ENCODE data around the gene S1PR2. TPM values are rescaled to one million over a fixed set of nuclear protein-coding genes. Genes with fewer than 3 reads are reported as not detected.

Gene S1PR2
- total and polyA plus RNA-seq, 9 of the 15 experiments (the other 6 are each of a cell fraction or from before 2014, with no cell fraction given): 1.5 to 3.9 (median 2.0) TPM

DNA sequence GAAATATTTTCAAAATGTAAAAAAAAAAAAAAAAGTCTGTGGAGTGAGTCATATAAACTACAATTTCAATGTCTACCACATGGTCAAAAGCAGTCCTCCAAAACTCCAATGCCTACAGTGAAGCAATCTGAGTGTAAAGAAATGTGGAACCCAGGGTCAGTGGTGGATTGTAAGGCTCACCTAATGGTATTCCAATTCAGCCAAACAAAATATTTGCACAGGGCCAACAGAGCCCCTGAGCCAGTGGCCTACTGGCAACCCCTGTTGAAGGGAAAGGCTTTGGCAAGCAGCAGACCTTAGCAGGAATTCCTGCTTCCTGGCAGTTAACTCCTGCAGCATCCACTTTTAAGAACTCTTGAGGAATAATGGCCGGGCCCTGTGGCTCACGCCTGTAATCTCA, 39.8 kb downstream of the S1PR2 start:
- Histone ChIP-seq H3K4me3 (no peak overlapping the region), H3K4me1 (replicated peaks in 1 of 2; ENCODE audit: control insufficient read depth in 2 of 2, insufficient read depth in 2 of 2, low read length in 2 of 2) (peaks cover 6 to 29% of the 10 kb centered on the region in 2 experiments; a peak in 4 of 5 replicates), H3K79me2 (ENCODE audit: control insufficient read depth, insufficient read depth, low read length) (peaks cover 86% of the 10 kb centered on the region), H3K27ac (ENCODE audit: extremely low read depth, low read depth, low read length) (no peak overlapping the region), H3K36me3 (ENCODE audit: control insufficient read depth, insufficient read depth, low read length) (peaks cover 60% of the 10 kb centered on the region), H2AFZ (ENCODE audit: low read depth, low read length) (no peak overlapping the region), H4K20me1 (replicated peaks; ENCODE audit: control insufficient read depth, insufficient read depth, low read length) (peaks cover 25% of the 10 kb centered on the region), H3K4me2 (ENCODE audit: insufficient read depth, low read length) (no peak overlapping the region), H3K9ac (ENCODE audit: insufficient read depth in 1 of 2, low read depth in 2 of 2, low read length in 2 of 2) (no peak overlapping the region), H3K27me3 (ENCODE audit: control insufficient read depth in 2 of 2, insufficient read depth in 2 of 2, low read length in 2 of 2) (no peaks in the 10 kb centered on the region), H3K9me1 (ENCODE audit: control insufficient read depth, insufficient read depth, low read length) (no peaks in the 10 kb centered on the region), H3K9me3 (replicated peaks; ENCODE audit: control insufficient read depth, insufficient read depth, low read depth, low read length) (no peaks in the 10 kb centered on the region)
- 97% methylated on average over 2 of the region's 2 CpGs for WGBS (ENCODE audit: insufficient coverage, low coverage, missing lambda C conversion rate)
- ChIA-PET POLR2A (interaction anchor here (1.0 to 1.4 kb wide), 2 partner anchors 14 to 18 kb away, joined by 3 to 4 read pairs; no protein-coding TSS in a partner anchor), CTCF (ENCODE audit: low intra/inter-chr PET ratio) (no interaction called here)
- intact Hi-C loops (cut with micrococcal nuclease) (no loop called here), in situ Hi-C loops (cut with MboI) (no loop called here)
- no peak for ATAC-seq
- TF ChIP-seq, protein P1, sequence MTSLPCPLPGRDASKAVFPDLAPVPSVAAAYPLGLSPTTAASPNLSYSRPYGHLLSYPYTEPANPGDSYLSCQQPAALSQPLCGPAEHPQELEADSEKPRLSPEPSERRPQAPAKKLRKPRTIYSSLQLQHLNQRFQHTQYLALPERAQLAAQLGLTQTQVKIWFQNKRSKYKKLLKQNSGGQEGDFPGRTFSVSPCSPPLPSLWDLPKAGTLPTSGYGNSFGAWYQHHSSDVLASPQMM (CRISPR knock-in tag; IDR thresholded peaks at IDR 0.05): no peak
- TF ChIP-seq, protein P2, sequence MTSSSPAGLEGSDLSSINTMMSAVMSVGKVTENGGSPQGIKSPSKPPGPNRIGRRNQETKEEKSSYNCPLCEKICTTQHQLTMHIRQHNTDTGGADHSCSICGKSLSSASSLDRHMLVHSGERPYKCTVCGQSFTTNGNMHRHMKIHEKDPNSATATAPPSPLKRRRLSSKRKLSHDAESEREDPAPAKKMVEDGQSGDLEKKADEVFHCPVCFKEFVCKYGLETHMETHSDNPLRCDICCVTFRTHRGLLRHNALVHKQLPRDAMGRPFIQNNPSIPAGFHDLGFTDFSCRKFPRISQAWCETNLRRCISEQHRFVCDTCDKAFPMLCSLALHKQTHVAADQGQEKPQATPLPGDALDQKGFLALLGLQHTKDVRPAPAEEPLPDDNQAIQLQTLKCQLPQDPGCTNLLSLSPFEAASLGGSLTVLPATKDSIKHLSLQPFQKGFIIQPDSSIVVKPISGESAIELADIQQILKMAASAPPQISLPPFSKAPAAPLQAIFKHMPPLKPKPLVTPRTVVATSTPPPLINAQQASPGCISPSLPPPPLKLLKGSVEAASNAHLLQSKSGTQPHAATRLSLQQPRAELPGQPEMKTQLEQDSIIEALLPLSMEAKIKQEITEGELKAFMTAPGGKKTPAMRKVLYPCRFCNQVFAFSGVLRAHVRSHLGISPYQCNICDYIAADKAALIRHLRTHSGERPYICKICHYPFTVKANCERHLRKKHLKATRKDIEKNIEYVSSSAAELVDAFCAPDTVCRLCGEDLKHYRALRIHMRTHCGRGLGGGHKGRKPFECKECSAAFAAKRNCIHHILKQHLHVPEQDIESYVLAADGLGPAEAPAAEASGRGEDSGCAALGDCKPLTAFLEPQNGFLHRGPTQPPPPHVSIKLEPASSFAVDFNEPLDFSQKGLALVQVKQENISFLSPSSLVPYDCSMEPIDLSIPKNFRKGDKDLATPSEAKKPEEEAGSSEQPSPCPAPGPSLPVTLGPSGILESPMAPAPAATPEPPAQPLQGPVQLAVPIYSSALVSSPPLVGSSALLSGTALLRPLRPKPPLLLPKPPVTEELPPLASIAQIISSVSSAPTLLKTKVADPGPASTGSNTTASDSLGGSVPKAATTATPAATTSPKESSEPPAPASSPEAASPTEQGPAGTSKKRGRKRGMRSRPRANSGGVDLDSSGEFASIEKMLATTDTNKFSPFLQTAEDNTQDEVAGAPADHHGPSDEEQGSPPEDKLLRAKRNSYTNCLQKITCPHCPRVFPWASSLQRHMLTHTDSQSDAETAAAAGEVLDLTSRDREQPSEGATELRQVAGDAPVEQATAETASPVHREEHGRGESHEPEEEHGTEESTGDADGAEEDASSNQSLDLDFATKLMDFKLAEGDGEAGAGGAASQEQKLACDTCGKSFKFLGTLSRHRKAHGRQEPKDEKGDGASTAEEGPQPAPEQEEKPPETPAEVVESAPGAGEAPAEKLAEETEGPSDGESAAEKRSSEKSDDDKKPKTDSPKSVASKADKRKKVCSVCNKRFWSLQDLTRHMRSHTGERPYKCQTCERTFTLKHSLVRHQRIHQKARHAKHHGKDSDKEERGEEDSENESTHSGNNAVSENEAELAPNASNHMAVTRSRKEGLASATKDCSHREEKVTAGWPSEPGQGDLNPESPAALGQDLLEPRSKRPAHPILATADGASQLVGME (CRISPR knock-in tag; IDR thresholded peaks at IDR 0.05): no peak
- TF ChIP-seq, protein P3, sequence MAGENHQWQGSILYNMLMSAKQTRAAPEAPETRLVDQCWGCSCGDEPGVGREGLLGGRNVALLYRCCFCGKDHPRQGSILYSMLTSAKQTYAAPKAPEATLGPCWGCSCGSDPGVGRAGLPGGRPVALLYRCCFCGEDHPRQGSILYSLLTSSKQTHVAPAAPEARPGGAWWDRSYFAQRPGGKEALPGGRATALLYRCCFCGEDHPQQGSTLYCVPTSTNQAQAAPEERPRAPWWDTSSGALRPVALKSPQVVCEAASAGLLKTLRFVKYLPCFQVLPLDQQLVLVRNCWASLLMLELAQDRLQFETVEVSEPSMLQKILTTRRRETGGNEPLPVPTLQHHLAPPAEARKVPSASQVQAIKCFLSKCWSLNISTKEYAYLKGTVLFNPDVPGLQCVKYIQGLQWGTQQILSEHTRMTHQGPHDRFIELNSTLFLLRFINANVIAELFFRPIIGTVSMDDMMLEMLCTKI (IDR thresholded peaks at IDR 0.05; ENCODE audit: partially characterized antibody): no peak
- TF ChIP-seq CEBPB (tag; IDR thresholded peaks at IDR 0.05) (no peak), RBM25 (IDR thresholded peaks at IDR 0.05; ENCODE audit: low read depth, low read length, severe bottlenecking) (no peak), KDM5B (IDR thresholded peaks at IDR 0.05; ENCODE audit: insufficient replicate concordance, low read depth, low read length) (no peak), ZNF583 (CRISPR knock-in tag; IDR thresholded peaks at IDR 0.05) (no peak)
- no peak for FAIRE-seq
- BruUV-seq (replicated peaks): no TSS peak
- DNase-seq (ENCODE audit: extremely low read depth in 1 of 4, low spot score in 3 of 4): no peak

Measured in K562 (cell line).